Mesenchymal stem cell (in vitro differentiated cells and primary cell): ENCODE data around the gene TRIO.
"Not testable (repeated sequence)": the region's sequence is repeated elsewhere in the genome, so short reads cannot be mapped to it uniquely, and the experiment has no call there.

Experiments
- DNase-seq: peaks from one replicate; pipeline ENCODE4 v3.0.0-alpha.2; 2013
- H2AFZ ChIP-seq: one replicate; pipeline ENCODE4 v1.6.1; 2013; ENCODE audit warnings: low read depth, mild to moderate bottlenecking, control low read depth, inconsistent platforms, low read length, moderate library complexity
- H2AK5ac ChIP-seq: 2 replicates; pipeline ENCODE4 v1.6.1; 2013; ENCODE audit warnings: low read length, moderate library complexity, mild to moderate bottlenecking, inconsistent platforms; ENCODE audit not compliant: severe bottlenecking
- H2BK120ac ChIP-seq: one replicate; pipeline ENCODE4 v1.6.1; 2013; ENCODE audit warnings: low read depth, mild to moderate bottlenecking, inconsistent platforms, low read length, moderate library complexity
- H2BK12ac ChIP-seq, 2 experiments: one replicate each; pipeline ENCODE4 v1.6.1; 2013; ENCODE audit warnings: inconsistent platforms in 2 of 2, low read length in 2 of 2, mild to moderate bottlenecking in 2 of 2, moderate library complexity in 2 of 2, control low read depth in 1 of 2
- H2BK15ac ChIP-seq: one replicate; pipeline ENCODE4 v1.6.1; 2013; ENCODE audit warnings: mild to moderate bottlenecking, low read depth, inconsistent platforms; ENCODE audit not compliant: poor library complexity, severe bottlenecking
- H2BK5ac ChIP-seq: 2 replicates; pipeline ENCODE4 v1.6.1; 2013; ENCODE audit warnings: low read depth, mild to moderate bottlenecking, low read length, control low read depth, inconsistent platforms; ENCODE audit not compliant: poor library complexity, severe bottlenecking
- H3K14ac ChIP-seq, 2 experiments: one replicate each; pipeline ENCODE4 v1.6.1; 2013; ENCODE audit warnings: inconsistent platforms in 2 of 2, low read length in 2 of 2, control low read depth in 1 of 2, mild to moderate bottlenecking in 1 of 2, moderate library complexity in 1 of 2
- H3K18ac ChIP-seq, 2 experiments: one replicate each; pipeline ENCODE4 v1.6.1; 2013; ENCODE audit warnings: inconsistent platforms in 2 of 2, low read length in 2 of 2, control low read depth in 1 of 2, low read depth in 1 of 2, mild to moderate bottlenecking in 1 of 2
- H3K23ac ChIP-seq, 2 experiments: one replicate each; pipeline ENCODE4 v1.6.1; 2013; ENCODE audit warnings: inconsistent platforms in 2 of 2, low read length in 2 of 2, mild to moderate bottlenecking in 2 of 2, moderate library complexity in 2 of 2, control low read depth in 1 of 2
- H3K27ac ChIP-seq: 2 replicates; pipeline ENCODE4 v1.5.1; 2013; ENCODE audit warnings: mild to moderate bottlenecking, moderate library complexity, low read length, control low read depth, inconsistent platforms; ENCODE audit not compliant: poor library complexity, severe bottlenecking
- H3K27me3 ChIP-seq, 2 experiments: 2 replicates each; pipeline versions ENCODE4 v1.6.1 to v1.7.0; 2013; ENCODE audit warnings: low read length in 2 of 2, mild to moderate bottlenecking in 2 of 2, moderate library complexity in 2 of 2, control low read depth in 1 of 2, inconsistent platforms in 1 of 2; ENCODE audit not compliant: control insufficient read depth in 1 of 2, insufficient read depth in 1 of 2
- H3K36me3 ChIP-seq, 2 experiments: 2 replicates each; pipeline versions ENCODE4 v1.6.1 to v1.7.0; 2013; ENCODE audit warnings: low read length in 2 of 2, control low read depth in 1 of 2, inconsistent platforms in 1 of 2, low read depth in 1 of 2, mild to moderate bottlenecking in 1 of 2; ENCODE audit not compliant: insufficient read depth in 2 of 2, control insufficient read depth in 1 of 2
- H3K4ac ChIP-seq, 2 experiments: one replicate each; pipeline ENCODE4 v1.6.1; 2013; ENCODE audit warnings: inconsistent platforms in 2 of 2, low read length in 2 of 2, mild to moderate bottlenecking in 2 of 2, moderate library complexity in 2 of 2, control low read depth in 1 of 2, low read depth in 1 of 2
- H3K4me1 ChIP-seq: 2 replicates; pipeline ENCODE4 v1.6.1; 2013; ENCODE audit warnings: low read depth, low read length, control low read depth; ENCODE audit not compliant: control insufficient read depth, insufficient read depth
- H3K4me2 ChIP-seq: 2 replicates; pipeline ENCODE4 v1.6.1; 2013; ENCODE audit warnings: low read length, mild to moderate bottlenecking, inconsistent platforms; ENCODE audit not compliant: poor library complexity, severe bottlenecking
- H3K4me3 ChIP-seq, 2 experiments: 2 replicates each; pipeline versions ENCODE4 v1.5.1 to v1.7.0; 2013; ENCODE audit warnings: low read length in 2 of 2, mild to moderate bottlenecking in 2 of 2, control low read depth in 1 of 2, low read depth in 1 of 2; ENCODE audit not compliant: insufficient read depth in 1 of 2
- H3K79me1 ChIP-seq: replicated peaks from 2 replicates; pipeline ENCODE4 v1.6.1; 2013; ENCODE audit warnings: mild to moderate bottlenecking, control low read depth, low read length, inconsistent platforms; ENCODE audit not compliant: poor library complexity, severe bottlenecking
- H3K9ac ChIP-seq: 2 replicates; pipeline ENCODE4 v1.7.0; 2013; ENCODE audit warnings: mild to moderate bottlenecking, low read length, moderate library complexity
- H3K9me3 ChIP-seq: 2 replicates; pipeline ENCODE4 v1.7.0; 2013; ENCODE audit warnings: mild to moderate bottlenecking, low read length; ENCODE audit not compliant: control insufficient read depth
- H4K8ac ChIP-seq: one replicate; pipeline ENCODE4 v1.6.1; 2013; ENCODE audit warnings: inconsistent platforms, mild to moderate bottlenecking, low read length, moderate library complexity
- H4K91ac ChIP-seq: one replicate; pipeline ENCODE4 v1.6.1; 2013; ENCODE audit warnings: mild to moderate bottlenecking, low read length, inconsistent platforms
- WGBS: methylation state at CpG from one replicate; pipeline ENCODE4 v1.1.7; 2013; ENCODE audit warnings: mixed read lengths; 5-methylcytosine and 5-hydroxymethylcytosine counted together

Gene TRIO

GRCh38 chr5:14204011-14204670 is 61.0 kb downstream of the TRIO start:
- 59% methylated on average over 6 of the region's 6 CpGs for WGBS
- no peak overlapping the region for H2AFZ ChIP-seq

GRCh38 chr5:14204785-14205321 is 61.7 kb downstream of the TRIO start:
- Histone ChIP-seq H3K79me1 (no peaks in the 10 kb centered on the region), H4K8ac (no peak overlapping the region), H3K4me1 (peaks cover 26% of the 10 kb centered on the region), H3K9ac (peak overlapping the region; percentile 85), H2AFZ (no peak overlapping the region), H3K9me3 (no peaks in the 10 kb centered on the region), H3K23ac (no peak overlapping the region), H3K18ac (peak overlapping the region; percentile 46 to 89), H2AK5ac (peak overlapping the region; percentile 98), H2BK5ac (peak overlapping the region; percentile 53), H3K27me3 (no peaks in the 10 kb centered on the region), H3K27ac (peak overlapping the region; percentile 97), H4K91ac (no peak overlapping the region), H2BK15ac (no peak overlapping the region), H3K4me3 (peak overlapping the region in 1 of 2 experiments; percentile 41), H3K4me2 (peak overlapping the region; percentile 61), H3K36me3 (peaks cover 0 to 6% of the 10 kb centered on the region in 2 experiments), H2BK12ac (peak overlapping the region in 1 of 2 experiments; percentile 77), H3K4ac (peak overlapping the region in 1 of 2 experiments; percentile 92), H3K14ac (no peak overlapping the region), H2BK120ac (peak overlapping the region; percentile 56)
- WGBS: 0% methylated on average over 6 of the region's 9 CpGs
- peak; percentile 88 for DNase-seq

More at GRCh38 chr5:14204011-14204670, 61.0 kb downstream of the TRIO start:
- Histone ChIP-seq H2BK12ac (peak overlapping the region; percentile 84 to 98), H3K36me3 (peaks cover 0 to 7% of the 10 kb centered on the region in 2 experiments), H2BK5ac (peak overlapping the region; percentile 83), H3K4me2 (no peak overlapping the region), H3K9me3 (no peaks in the 10 kb centered on the region), H3K4me3 (peak overlapping the region in 1 of 2 experiments; percentile 41), H2BK120ac (peak overlapping the region; percentile 74), H3K18ac (peak overlapping the region; percentile 87 to 88), H3K23ac (no peak overlapping the region), H3K4me1 (peaks cover 26% of the 10 kb centered on the region), H4K8ac (peak overlapping the region; percentile 88), H3K4ac (peak overlapping the region; percentile 85 to 93), H2AK5ac (peak overlapping the region; percentile 99), H3K27me3 (no peaks in the 10 kb centered on the region), H3K79me1 (no peaks in the 10 kb centered on the region), H3K27ac (peak overlapping the region; percentile 97), H2BK15ac (no peak overlapping the region), H3K14ac (peak overlapping the region in 1 of 2 experiments; percentile 65), H4K91ac (peak overlapping the region; percentile 67), H3K9ac (peak overlapping the region; percentile 85)
- peak; percentile 50 for DNase-seq

- Histone ChIP-seq H3K14ac (no peak overlapping the region), H2BK12ac (peak overlapping the region; percentile 51 to 95), H2BK15ac (no peak overlapping the region), H4K8ac (peak overlapping the region; percentile 70), H3K79me1 (no peaks in the 10 kb centered on the region), H2BK5ac (peak overlapping the region; percentile 15), H2AFZ (no peak overlapping the region), H3K4ac (peak overlapping the region; percentile 54 to 81), H3K27me3 (no peaks in the 10 kb centered on the region), H3K4me3 (no peak overlapping the region), H3K9ac (no peak overlapping the region), H3K18ac (peak overlapping the region; percentile 81 to 97), H2BK120ac (peak overlapping the region; percentile 39), H4K91ac (peak overlapping the region; percentile 91), H2AK5ac (peak overlapping the region; percentile 86), H3K9me3 (no peaks in the 10 kb centered on the region), H3K27ac (peak overlapping the region; percentile 72), H3K36me3 (peaks cover 0 to 3% of the 10 kb centered on the region in 2 experiments), H3K4me2 (no peak overlapping the region), H3K23ac (peak overlapping the region in 1 of 2 experiments; percentile 92), H3K4me1 (peaks cover 26% of the 10 kb centered on the region)
- WGBS: 26% methylated on average over 5 of the region's 11 CpGs
- peak; percentile 75 for DNase-seq
These were observed 63.0 kb downstream of the TRIO start for GRCh38 chr5:14206028-14206725.

- not testable (repeated sequence) for H3K27me3 ChIP-seq, H3K79me1 ChIP-seq, H3K9me3 ChIP-seq, H2AK5ac ChIP-seq, H2BK5ac ChIP-seq, H3K4me3 ChIP-seq, H2BK120ac ChIP-seq, H2BK15ac ChIP-seq, H2AFZ ChIP-seq, H3K4me2 ChIP-seq, H3K36me3 ChIP-seq
- H4K91ac ChIP-seq: peak overlapping the region; percentile 29
- H3K18ac ChIP-seq: peak overlapping the region in 1 of 2 experiments; percentile 90
- peak overlapping the region; percentile 33 for H4K8ac ChIP-seq
- 60% methylated on average over 1 of the region's 3 CpGs for WGBS
- peak overlapping the region in 1 of 2 experiments; percentile 89 for H3K14ac ChIP-seq
- peaks cover 28% of the 10 kb centered on the region for H3K4me1 ChIP-seq
- peak overlapping the region in 1 of 2 experiments; percentile 27 for H3K4ac ChIP-seq
- H3K9ac ChIP-seq: peak overlapping the region; percentile 53
- peak; percentile 60 for DNase-seq
- peak overlapping the region in 1 of 2 experiments; percentile 16 for H3K23ac ChIP-seq
- H2BK12ac ChIP-seq: peak overlapping the region; percentile 11 to 98
- H3K27ac ChIP-seq: peak overlapping the region; percentile 44
These were observed 64.3 kb downstream of the TRIO start for GRCh38 chr5:14207428-14207827.
